Measurements from ENCODE around the gene PAX3. TPM values are rescaled to one million over a fixed set of nuclear protein-coding genes. Genes with fewer than 3 reads are reported as not detected.

PAX3 gene
- total and polyA plus RNA-seq, 9 of the 15 experiments (the other 6 are each of a cell fraction or from before 2014, with no cell fraction given): not detected

DNA sequence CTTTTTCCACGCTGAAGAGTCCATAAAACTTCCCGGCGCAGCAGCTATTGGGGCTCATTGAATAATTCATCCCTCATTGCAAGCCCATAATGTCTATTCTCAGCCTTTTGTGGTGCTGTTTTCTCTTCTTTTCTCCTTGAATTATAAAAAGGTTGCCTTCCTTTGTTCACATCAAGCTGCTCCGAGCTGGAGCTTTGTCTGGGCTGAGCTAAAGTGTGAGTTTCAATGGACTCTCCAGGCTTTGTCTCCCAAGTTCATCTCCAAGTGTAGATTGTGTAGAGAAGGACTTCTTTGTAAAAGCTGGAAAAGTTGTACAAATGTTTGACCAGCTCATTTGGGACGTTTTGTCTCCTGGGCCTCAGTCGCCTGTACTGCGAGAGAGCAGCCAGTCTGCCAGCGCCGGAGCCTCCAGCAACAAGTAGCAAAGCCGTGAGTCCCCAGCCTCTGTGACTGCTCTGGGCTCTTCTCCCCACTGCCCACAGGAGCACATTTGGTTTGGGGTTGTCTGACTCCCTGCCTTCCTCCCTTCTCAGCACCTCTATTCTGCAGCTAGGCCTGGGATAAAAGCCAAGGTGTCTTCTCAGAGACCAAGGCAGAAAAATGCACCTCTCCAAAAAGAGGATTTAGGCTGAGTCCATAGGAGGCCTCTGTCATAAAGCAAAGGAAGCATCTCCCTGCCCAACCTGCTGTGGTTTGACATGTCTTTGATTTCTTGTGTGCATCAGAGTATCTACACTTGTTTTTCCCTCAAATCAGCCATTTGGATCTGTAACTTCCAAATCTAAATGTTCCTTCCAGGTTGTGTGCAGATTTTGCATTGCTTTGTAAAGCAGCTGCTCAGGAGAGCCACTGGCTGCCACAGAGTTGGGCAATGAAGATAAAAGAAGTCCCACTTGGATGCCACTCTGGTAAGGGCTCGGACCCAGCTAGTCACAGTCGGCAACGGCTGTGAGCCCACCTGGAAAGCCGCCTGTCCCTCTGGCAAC lies 6.4 kb downstream of the PAX3 start:
- Histone ChIP-seq H3K4me3 (no peak overlapping the region), H3K4me2 (ENCODE audit: insufficient read depth, low read length) (no peak overlapping the region), H3K9ac (ENCODE audit: insufficient read depth in 1 of 2, low read depth in 2 of 2, low read length in 2 of 2) (no peak overlapping the region), H3K27ac (ENCODE audit: extremely low read depth, low read depth, low read length) (no peak overlapping the region), H3K36me3 (ENCODE audit: control insufficient read depth, insufficient read depth, low read length) (no peaks in the 10 kb centered on the region), H3K9me3 (replicated peaks; ENCODE audit: control insufficient read depth, insufficient read depth, low read depth, low read length) (no peaks in the 10 kb centered on the region), H2AFZ (ENCODE audit: low read depth, low read length) (no peak overlapping the region), H3K9me1 (ENCODE audit: control insufficient read depth, insufficient read depth, low read length) (no peaks in the 10 kb centered on the region), H3K4me1 (replicated peaks in 1 of 2; ENCODE audit: control insufficient read depth in 2 of 2, insufficient read depth in 2 of 2, low read length in 2 of 2) (peaks cover 0 to 4% of the 10 kb centered on the region in 2 experiments; a peak in 1 of 5 replicates), H3K27me3 (ENCODE audit: control insufficient read depth in 2 of 2, insufficient read depth in 2 of 2, low read length in 2 of 2) (peaks cover 0 to 31% of the 10 kb centered on the region in 2 experiments; a peak in 3 of 5 replicates), H3K79me2 (ENCODE audit: control insufficient read depth, insufficient read depth, low read length) (no peaks in the 10 kb centered on the region), H4K20me1 (replicated peaks; ENCODE audit: control insufficient read depth, insufficient read depth, low read length) (no peaks in the 10 kb centered on the region)
- TF ChIP-seq SRSF1 (IDR thresholded peaks at IDR 0.05; ENCODE audit: low read depth, low read length) (no peak), GATA2 (CRISPR knock-in tag; IDR thresholded peaks at IDR 0.05) (no peak), SRSF3 (IDR thresholded peaks at IDR 0.05; ENCODE audit: insufficient read depth, low read length) (no peak), CBX8 (IDR thresholded peaks at IDR 0.05; ENCODE audit: borderline replicate concordance, extremely low read depth, low read depth, low read length, poor library complexity, severe bottlenecking) (no peak), ZFPM2 (CRISPR knock-in tag; IDR thresholded peaks at IDR 0.05) (no peak)
- BruUV-seq (replicated peaks): no TSS peak
- POLR2A ChIA-PET: interaction anchor here (0.9 kb wide), 1 partner anchor 9 kb away, joined by 5 read pairs; no protein-coding TSS in a partner anchor
- WGBS (ENCODE audit: insufficient coverage, low coverage, missing lambda C conversion rate): 0% methylated on average over 12 of the region's 14 CpGs
- no peak for ATAC-seq
- CTCF ChIA-PET (ENCODE audit: low intra/inter-chr PET ratio): no interaction called here
- intact Hi-C loops (cut with micrococcal nuclease) (no loop called here), in situ Hi-C loops (cut with MboI) (no loop called here)
- FAIRE-seq: no peak
- no peak for DNase-seq (ENCODE audit: extremely low read depth in 1 of 4, low spot score in 3 of 4)
